DND-41 (cell line): ENCODE data around the gene OSBPL10.

Experiments
- ATAC-seq: fragments of 200-7000 bp; cut with Tn5 transposase; 3 replicates; pipeline ENCODE4 v1.9.1; 2021; ENCODE audit warnings: low read depth; ENCODE audit not compliant: insufficient read depth
- DNase-seq: peaks from one replicate; pipeline ENCODE4 v3.0.0-alpha.2; 2020
- H2AFZ ChIP-seq: 2 replicates; pipeline ENCODE4 v1.6.0; 2012; ENCODE audit warnings: low read depth, low read length
- H3K27ac ChIP-seq: 2 replicates; pipeline ENCODE4 v1.5.1; 2012; ENCODE audit warnings: low read length, inconsistent platforms
- H3K27me3 ChIP-seq: fragments of 200-600 bp; sonication (generic); 2 replicates; pipeline ENCODE4 v1.6.0; 2012; ENCODE audit warnings: low read length, mild to moderate bottlenecking, inconsistent platforms; ENCODE audit not compliant: insufficient read depth, poor library complexity
- H3K36me3 ChIP-seq: 2 replicates; pipeline ENCODE4 v1.5.1; 2012; ENCODE audit warnings: low read length, inconsistent platforms; ENCODE audit not compliant: insufficient read depth
- H3K4me1 ChIP-seq: 2 replicates; pipeline ENCODE4 v1.5.1; 2012; ENCODE audit warnings: mild to moderate bottlenecking, low read length; ENCODE audit not compliant: insufficient read depth
- H3K4me2 ChIP-seq: 2 replicates; pipeline ENCODE4 v1.6.0; 2012; ENCODE audit warnings: mild to moderate bottlenecking, moderate library complexity, low read length, inconsistent platforms; ENCODE audit not compliant: insufficient read depth
- H3K4me3 ChIP-seq, 2 experiments: fragments of 200-600 bp in 1 of 2; shearing (Covaris generic) in 1 of 2; 2 replicates each; pipeline ENCODE4 v1.5.1; 2012 to 2016; ENCODE audit warnings: inconsistent platforms in 2 of 2, low read length in 2 of 2, mild to moderate bottlenecking in 2 of 2, low read depth in 1 of 2, moderate library complexity in 1 of 2
- H3K79me2 ChIP-seq: 2 replicates; pipeline ENCODE4 v1.6.0; 2012; ENCODE audit warnings: low read length, inconsistent platforms; ENCODE audit not compliant: insufficient read depth
- H3K9ac ChIP-seq: 2 replicates; pipeline ENCODE4 v1.6.0; 2012; ENCODE audit warnings: low read depth, mild to moderate bottlenecking, inconsistent platforms, low read length, moderate library complexity
- H3K9me3 ChIP-seq: 2 replicates; pipeline ENCODE4 v1.5.1; 2012; ENCODE audit warnings: low read length, moderate library complexity, mild to moderate bottlenecking, inconsistent platforms; ENCODE audit not compliant: insufficient read depth, severe bottlenecking
- H4K20me1 ChIP-seq: 2 replicates; pipeline ENCODE4 v1.6.0; 2012; ENCODE audit warnings: low read length; ENCODE audit not compliant: insufficient read depth
- EZH2 ChIP-seq: IDR thresholded peaks from 3 replicates; pipeline ENCODE4 v1.6.1; 2012; ENCODE audit warnings: borderline replicate concordance, low read depth, mild to moderate bottlenecking, moderate library complexity, low read length, inconsistent platforms; ENCODE audit not compliant: severe bottlenecking
- TF ChIP-seq, protein P1 (sequence below): IDR thresholded peaks from 2 replicates; pipeline ENCODE4 v1.5.1; 2012; ENCODE audit warnings: borderline replicate concordance, low read length, moderate library complexity, mild to moderate bottlenecking; ENCODE audit not compliant: poor library complexity, severe bottlenecking; ENCODE audit errors: extremely low read depth

Gene OSBPL10

GRCh38 chr3:31832551-31832950 is 148.5 kb downstream of the OSBPL10 start:
- Histone ChIP-seq H3K4me2 (no peak overlapping the region), H3K9ac (no peak overlapping the region), H3K9me3 (no peaks in the 10 kb centered on the region), H3K36me3 (no peaks in the 10 kb centered on the region), H3K4me3 (no peak overlapping the region), H3K79me2 (no peaks in the 10 kb centered on the region), H4K20me1 (no peaks in the 10 kb centered on the region), H3K4me1 (0 out of 2 replicates have a peak, but pooled peaks cover 4% of the 10 kb centered on the region), H2AFZ (no peak overlapping the region), H3K27me3 (no peaks in the 10 kb centered on the region), H3K27ac (no peak overlapping the region)
- TF ChIP-seq, protein P1, sequence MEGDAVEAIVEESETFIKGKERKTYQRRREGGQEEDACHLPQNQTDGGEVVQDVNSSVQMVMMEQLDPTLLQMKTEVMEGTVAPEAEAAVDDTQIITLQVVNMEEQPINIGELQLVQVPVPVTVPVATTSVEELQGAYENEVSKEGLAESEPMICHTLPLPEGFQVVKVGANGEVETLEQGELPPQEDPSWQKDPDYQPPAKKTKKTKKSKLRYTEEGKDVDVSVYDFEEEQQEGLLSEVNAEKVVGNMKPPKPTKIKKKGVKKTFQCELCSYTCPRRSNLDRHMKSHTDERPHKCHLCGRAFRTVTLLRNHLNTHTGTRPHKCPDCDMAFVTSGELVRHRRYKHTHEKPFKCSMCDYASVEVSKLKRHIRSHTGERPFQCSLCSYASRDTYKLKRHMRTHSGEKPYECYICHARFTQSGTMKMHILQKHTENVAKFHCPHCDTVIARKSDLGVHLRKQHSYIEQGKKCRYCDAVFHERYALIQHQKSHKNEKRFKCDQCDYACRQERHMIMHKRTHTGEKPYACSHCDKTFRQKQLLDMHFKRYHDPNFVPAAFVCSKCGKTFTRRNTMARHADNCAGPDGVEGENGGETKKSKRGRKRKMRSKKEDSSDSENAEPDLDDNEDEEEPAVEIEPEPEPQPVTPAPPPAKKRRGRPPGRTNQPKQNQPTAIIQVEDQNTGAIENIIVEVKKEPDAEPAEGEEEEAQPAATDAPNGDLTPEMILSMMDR = no peak
- DNase-seq = no peak
- ATAC-seq = no peak

GRCh38 chr3:31831591-31831990 is 149.5 kb downstream of the OSBPL10 start:
- Histone ChIP-seq H3K4me3 (no peak overlapping the region), H3K79me2 (no peaks in the 10 kb centered on the region), H3K9ac (no peak overlapping the region), H3K4me1 (0 out of 2 replicates have a peak, but pooled peaks cover 4% of the 10 kb centered on the region), H3K4me2 (no peak overlapping the region), H3K27me3 (no peaks in the 10 kb centered on the region), H2AFZ (no peak overlapping the region), H3K9me3 (no peaks in the 10 kb centered on the region), H3K27ac (no peak overlapping the region), H4K20me1 (no peaks in the 10 kb centered on the region), H3K36me3 (no peaks in the 10 kb centered on the region)
- ATAC-seq (no peak), DNase-seq (no peak)
- TF ChIP-seq EZH2 = no peak
- TF ChIP-seq, protein P1 = no peak

- no peaks in the 10 kb centered on the region for H3K9me3 ChIP-seq
- no peak overlapping the region for H3K4me3 ChIP-seq
- H3K4me2 ChIP-seq = no peak overlapping the region
- DNase-seq (no peak), ATAC-seq (no peak)
- H3K36me3 ChIP-seq = no peaks in the 10 kb centered on the region
- H3K27ac ChIP-seq = no peak overlapping the region
- no peak overlapping the region for H2AFZ ChIP-seq
- TF ChIP-seq, protein P1 = no peak
- TF ChIP-seq EZH2 = no peak
- no peaks in the 10 kb centered on the region for H3K79me2 ChIP-seq
- no peak overlapping the region for H3K9ac ChIP-seq
- H4K20me1 ChIP-seq = no peaks in the 10 kb centered on the region
- no peaks in the 10 kb centered on the region for H3K27me3 ChIP-seq
- 0 out of 2 replicates have a peak, but pooled peaks cover 4% of the 10 kb centered on the region for H3K4me1 ChIP-seq
These were observed 151.1 kb downstream of the OSBPL10 start for GRCh38 chr3:31829826-31830426.
